22Rv1 (cell line): ENCODE measurements around the gene CAP2.

ENCODE experiments used
- H3K27ac ChIP-seq: fragments of 450-650 bp; 2 replicates; pipeline ENCODE4 v1.5.1; 2017
- ZFX ChIP-seq: fragments of 450-650 bp; IDR thresholded peaks from 2 replicates; pipeline ENCODE4 v1.6.1; 2017; ENCODE audit warnings: antibody characterized with exemption, borderline replicate concordance
- TF ChIP-seq, protein P1 (sequence below): fragments of 450-650 bp; IDR thresholded peaks from 2 replicates; pipeline ENCODE4 v1.5.1; 2017; ENCODE audit warnings: mild to moderate bottlenecking

Gene CAP2

DNA sequence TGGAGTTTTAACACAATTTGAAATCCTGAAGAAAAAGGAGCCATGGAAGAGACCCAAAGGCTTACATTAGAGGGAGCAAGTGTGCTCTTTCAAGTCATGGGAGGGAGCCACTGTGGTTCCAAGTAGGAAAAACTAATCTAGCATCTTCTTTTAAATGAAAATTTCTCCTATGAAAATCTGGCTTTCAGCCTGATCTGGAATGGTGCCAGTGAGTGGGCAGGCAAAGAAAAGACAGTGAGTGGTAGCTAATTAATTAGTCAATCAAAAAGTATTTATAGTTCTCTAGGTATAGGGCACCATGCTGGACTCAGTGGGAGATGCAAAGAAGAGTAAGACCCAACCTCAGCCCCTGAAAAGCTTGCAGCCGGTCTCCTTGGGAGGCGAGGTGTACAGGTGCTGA lies 21.9 kb downstream of the CAP2 start:
- TF ChIP-seq, protein P1, sequence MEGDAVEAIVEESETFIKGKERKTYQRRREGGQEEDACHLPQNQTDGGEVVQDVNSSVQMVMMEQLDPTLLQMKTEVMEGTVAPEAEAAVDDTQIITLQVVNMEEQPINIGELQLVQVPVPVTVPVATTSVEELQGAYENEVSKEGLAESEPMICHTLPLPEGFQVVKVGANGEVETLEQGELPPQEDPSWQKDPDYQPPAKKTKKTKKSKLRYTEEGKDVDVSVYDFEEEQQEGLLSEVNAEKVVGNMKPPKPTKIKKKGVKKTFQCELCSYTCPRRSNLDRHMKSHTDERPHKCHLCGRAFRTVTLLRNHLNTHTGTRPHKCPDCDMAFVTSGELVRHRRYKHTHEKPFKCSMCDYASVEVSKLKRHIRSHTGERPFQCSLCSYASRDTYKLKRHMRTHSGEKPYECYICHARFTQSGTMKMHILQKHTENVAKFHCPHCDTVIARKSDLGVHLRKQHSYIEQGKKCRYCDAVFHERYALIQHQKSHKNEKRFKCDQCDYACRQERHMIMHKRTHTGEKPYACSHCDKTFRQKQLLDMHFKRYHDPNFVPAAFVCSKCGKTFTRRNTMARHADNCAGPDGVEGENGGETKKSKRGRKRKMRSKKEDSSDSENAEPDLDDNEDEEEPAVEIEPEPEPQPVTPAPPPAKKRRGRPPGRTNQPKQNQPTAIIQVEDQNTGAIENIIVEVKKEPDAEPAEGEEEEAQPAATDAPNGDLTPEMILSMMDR = no peak
- TF ChIP-seq ZFX = no peak
- H3K27ac ChIP-seq = no peak overlapping the region

DNA sequence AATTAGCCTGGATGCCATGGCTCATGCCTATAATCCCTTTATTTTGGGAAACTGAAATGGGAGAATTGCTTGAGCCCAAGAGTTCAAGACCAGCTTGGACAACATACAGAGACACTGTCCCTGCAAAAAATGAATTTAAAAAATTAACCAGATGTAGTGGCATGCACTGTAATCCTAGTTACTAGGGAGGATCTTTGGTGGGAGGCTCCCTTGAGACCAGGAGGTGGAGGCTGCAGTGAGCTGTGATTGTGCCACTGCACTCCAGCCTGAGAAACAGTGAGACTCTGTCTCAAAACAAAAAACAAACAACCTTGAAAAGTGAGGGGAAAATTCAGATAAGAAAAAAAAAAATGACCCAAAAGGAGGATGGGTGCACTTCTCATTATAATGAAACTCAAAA lies 23.4 kb downstream of the CAP2 start:
- no peak overlapping the region for H3K27ac ChIP-seq
- TF ChIP-seq ZFX = no peak
- TF ChIP-seq, protein P1 = no peak

DNA sequence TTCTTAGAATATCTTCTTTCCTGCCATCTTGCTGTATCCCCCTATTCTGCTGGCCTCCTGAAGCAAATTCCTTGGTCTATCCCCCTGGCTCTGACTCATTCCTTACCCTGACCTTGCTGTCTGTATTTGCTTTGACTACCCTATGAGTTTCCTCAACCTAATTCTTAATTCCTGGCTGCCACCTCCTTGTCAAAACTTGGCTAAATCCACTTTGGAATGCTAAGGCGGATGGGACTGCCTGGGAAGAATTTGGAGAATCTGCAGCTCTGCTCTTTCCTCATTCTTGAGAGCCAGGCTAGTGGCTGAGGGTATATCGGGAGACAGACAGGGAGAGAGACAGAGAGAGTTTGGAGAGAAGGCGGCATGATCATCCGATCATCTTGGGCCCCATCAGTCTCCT lies 24.4 kb downstream of the CAP2 start:
- no peak for TF ChIP-seq ZFX
- TF ChIP-seq, protein P1 = no peak
- H3K27ac ChIP-seq = no peak overlapping the region

DNA sequence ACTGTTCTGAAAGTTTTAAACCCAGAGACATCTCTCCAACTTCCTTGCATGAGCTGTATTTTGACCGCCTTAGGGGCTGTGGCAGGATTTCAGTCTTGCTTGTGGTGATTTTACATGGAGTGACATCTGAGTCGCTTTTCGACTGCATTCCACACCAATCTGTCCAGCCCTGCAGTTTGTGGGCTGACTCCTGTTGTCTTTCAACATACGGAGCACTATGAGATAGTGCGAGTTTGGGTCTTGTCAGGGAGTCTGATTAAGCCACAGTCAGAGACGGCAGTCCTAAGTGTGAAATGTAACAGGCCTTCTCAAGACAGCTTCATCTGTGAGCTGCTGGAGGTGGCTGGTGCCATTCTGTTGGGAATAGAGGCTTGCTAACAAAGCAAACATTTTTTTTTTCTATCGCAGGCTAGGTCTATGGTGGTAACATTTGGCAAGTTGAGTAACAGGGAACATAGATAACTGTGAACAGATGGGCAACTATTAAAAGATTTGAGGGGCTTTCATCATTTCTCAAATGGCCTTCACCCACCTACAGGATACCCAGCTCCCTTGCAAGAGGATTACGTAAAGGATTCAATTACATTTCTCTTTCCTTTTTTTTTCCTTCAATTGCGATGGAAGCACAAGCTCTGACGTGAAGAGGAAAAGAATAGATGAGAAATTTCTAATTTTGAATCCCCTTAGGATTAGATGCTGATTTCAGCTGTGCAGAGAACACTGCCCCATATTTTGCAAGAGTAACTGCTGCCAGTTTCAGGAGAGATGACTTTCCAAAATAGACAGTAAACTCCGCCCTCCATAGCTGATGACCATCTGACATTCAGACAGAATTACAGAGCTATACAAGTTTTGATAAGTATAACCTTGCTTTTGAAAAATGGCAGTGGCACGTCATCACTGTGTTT lies 25.1 kb downstream of the CAP2 start:
- TF ChIP-seq ZFX = no peak
- TF ChIP-seq, protein P1 = no peak
- no peak overlapping the region for H3K27ac ChIP-seq

DNA sequence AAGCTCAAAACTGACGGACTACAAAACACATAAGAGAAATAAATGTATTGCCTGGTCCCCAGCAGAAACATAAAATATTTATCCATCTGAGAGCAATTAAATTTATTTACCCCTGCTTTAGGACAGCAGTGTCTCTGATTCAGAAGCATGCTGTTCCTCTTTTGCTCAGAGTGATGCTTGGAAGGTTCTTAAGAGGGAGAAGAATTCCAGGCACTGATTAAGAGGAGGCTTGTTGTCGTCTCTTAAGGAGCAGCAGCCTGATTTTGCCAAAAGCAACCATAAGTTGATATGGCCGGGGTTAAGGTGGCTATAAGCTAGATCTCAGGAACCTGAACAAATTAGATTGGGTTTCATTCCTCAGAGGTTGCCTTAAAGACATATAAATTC lies 25.8 kb downstream of the CAP2 start:
- TF ChIP-seq ZFX = no peak
- TF ChIP-seq, protein P1 = no peak
- H3K27ac ChIP-seq = no peak overlapping the region

DNA sequence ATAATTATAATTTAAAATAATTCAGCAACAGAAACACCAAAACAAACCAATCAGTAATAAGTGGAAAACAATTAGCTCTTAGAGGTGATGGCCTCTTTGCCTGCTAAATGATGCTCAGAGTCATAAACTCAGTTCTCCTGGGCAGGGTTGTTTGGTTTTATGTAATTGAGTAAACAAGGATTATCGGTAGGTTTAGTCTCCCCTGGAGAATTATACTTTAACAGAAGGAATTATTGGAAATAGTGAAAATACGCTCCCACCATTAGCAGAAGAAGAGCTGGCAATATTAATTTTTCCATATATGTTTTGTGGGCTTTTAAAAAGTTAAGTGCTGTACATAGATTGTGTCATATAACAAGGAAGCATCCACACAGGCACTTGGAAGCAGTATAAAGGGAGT lies 27.0 kb downstream of the CAP2 start:
- TF ChIP-seq, protein P1 = no peak
- TF ChIP-seq ZFX = no peak

DNA sequence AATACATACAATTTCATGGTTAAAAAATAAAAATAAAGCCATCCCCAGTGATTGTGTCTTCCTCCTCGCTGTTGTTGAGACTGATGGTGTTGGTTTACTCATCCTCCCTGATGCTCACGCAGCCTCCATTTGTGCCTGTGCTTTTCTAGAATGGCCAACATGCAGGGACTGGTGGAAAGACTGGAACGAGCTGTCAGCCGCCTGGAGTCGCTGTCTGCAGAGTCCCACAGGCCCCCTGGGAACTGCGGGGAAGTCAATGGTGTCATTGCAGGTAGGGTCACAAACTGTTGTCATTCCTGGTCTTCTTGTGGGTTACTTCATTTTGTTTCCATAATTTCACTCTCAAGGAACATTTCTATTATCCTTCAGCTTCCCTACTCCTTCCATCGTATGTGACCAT lies 28.0 kb downstream of the CAP2 start:
- no peak overlapping the region for H3K27ac ChIP-seq
- TF ChIP-seq ZFX = no peak
- TF ChIP-seq, protein P1 = no peak

More for the DNA sequence above, 27.0 kb downstream of the CAP2 start:
- H3K27ac ChIP-seq = no peak overlapping the region
